DMS79 (cell line): ENCODE results near the gene VDAC2.

Source experiments
- DNase-seq: peaks from one replicate; lab custom pipeline; 2025; lab: John Stamatoyannopoulos, UW

VDAC2 gene

DNA sequence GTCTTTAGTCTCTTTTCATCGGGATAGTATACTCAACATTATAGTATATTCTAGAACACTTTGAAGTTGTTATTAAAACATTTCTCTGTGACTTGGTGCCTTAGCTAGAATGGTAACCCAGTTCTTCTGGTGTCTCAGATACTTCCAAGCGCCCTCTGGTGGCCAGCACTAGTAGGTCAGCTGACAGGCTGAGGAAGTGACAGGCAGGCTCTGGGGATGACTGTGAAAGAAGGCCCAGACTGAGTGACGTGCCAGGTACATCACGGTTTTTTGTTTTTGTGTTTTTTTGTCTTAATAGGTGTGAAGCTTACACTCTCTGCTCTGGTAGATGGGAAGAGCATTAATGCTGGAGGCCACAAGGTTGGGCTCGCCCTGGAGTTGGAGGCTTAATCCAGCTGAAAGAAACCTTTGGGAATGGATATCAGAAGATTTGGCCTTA lies 20.0 kb downstream of the VDAC2 start:
- peak; percentile 21 for DNase-seq

GRCh38 chr10:75231672-75232581 lies 21.3 kb downstream of the VDAC2 start:
- DNase-seq = no peak

DNA sequence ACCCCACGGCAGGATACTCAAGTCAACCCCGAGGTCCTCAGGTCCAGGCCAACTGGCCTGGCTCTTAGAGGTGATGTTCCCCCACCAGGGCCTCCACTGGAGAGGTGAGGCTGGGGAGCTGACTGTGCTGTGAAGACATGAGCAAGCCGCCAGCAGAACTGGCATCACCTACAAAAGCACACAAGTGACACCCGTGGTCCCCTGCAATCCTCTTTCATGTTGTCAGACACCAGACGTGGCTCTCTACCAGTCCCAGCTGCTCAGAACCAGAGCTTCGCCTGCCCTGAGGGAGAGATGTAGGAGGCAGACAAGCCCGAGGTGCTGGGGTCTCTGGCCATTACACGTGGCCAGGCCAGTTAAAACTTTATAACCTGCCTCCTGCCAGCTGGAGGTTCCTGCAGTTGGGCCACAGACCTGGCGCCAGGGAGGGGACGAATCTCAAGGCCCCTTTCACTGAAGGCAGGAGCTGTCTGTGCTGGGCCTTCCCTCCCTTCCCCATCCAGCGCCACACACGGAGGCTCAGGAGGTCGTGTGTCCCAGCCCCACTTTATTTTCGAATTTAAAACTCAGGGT lies 22.9 kb downstream of the VDAC2 start:
- no peak for DNase-seq

DNA sequence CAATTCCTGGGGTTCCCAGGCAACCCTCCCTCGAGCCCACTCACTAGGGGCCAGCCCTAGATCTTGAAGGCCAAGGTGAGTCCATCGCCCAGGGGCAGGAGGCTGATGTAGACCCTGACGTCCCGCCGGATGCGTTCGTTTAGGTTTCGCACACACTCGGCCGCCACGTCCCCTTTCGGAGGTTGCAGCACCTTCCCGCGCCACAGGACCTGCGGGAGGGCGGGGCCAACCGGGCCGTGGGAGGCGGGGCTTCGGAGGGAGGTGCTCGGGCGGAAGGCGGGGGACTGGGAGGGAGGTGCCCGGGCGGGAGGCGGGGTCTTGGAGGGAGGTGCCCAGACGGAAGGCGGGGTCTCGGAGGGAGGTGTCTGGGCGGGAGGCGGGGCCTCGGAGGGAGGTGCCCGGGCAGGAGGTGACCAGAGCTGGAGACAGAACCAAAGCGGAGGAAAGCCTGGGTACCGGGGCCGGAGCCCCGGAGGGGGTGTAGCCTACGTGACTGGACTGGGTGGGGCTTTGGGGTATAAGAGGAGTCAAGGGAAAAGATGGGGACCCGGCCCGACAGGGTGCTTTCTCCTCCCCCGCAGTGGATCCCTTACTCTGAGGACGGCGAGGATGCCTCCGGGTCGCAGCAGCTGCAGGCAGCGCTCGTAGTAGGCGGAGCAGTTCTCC lies 23.6 kb downstream of the VDAC2 start:
- DNase-seq = no peak

GRCh38 chr10:75234683-75235374 lies 24.2 kb downstream of the VDAC2 start:
- DNase-seq = no peak

DNA sequence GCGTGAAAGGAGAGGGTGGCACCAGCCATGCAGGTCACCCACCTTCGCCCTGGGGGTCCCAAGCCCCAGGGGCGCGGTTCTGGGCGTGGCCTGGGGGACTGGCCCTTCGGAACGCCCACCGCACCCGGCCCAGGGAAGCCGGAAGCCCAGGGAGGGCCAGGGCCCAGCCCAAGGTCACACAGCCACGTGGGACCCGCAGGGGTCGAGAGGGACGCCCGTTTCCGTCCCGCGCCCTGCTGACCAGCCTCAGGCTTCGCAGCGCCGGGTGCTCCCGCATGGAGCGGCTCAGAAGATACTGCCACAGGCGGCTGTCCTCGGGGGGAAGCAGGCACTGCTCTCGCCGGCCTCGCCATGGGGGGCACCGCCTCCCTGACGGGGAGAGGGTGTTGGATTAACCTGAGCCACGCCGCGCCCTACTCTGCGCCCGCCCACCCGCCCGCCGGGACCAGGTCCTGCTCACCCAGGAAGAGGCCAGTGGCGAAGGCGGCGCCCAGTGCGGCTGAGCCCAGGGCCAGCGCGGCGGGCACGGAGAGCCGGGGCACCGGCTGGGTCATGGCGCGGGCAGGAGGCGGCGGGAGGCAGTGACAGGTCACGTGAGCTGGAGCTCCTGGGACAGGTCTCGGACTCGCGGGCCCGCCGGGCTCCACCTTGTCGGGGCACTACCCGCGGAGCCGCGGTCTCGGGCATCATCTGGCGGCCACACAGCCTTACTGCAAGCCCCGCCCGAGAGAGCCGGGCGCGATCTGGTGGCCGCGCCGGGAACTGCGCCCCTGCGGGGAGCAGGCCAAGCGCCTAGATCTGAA lies 25.0 kb downstream of the VDAC2 start, which contains the start of gene COMTD1:
Gene COMTD1 (minus strand): TSS at position 583 of the 803 bp plus-strand sequence. CDS start 29 bp downstream, at position 554.
- DNase-seq = peak; percentile 64

- no peak for DNase-seq
Observed at GRCh38 chr10:75236178-75236825, 25.7 kb downstream of the VDAC2 start.

DNA sequence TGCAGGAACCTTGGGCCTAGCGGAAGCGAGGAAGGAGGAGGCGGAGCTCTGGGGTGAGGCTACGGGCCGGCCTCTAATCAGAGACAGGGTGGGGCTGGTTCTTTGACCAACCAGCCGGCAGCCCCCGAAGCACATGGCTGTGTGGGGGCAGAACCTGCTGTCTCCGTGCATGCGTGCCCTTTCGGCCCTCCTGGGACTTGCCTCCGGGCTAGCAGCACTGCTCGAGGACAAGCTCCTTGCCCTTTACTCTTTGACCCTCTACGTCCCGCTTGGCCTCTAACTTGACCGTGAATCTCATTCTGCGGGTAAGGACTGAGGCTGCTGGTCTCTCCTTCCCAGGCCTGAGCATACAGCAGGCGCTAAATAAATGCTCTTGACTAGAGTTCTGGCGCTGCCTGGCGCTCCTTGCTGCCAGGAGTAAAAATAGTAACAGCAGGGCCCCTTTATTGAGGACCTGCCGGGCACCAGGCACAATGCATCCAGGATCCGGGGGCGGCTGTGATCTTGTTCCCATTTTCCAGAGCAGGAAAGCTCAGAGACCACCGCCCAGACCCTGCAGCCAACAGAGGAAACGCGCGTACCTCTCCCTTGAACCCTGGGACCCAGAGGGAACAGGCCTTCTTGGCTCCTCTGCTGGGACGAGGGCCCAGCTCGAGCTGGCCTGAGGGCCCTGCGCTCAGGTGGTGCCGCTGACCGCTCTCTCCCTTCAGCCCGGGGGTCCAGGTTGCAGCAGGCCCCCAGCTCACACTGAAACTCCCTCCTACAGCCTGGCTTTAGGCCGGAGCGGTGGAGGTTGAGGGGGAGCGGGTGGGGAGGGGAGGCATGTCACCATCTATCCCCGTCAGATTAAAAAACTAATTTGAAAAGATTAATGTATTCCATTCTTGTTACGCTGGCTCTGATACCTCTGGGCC lies 27.8 kb downstream of the VDAC2 start:
- no peak for DNase-seq

DNA sequence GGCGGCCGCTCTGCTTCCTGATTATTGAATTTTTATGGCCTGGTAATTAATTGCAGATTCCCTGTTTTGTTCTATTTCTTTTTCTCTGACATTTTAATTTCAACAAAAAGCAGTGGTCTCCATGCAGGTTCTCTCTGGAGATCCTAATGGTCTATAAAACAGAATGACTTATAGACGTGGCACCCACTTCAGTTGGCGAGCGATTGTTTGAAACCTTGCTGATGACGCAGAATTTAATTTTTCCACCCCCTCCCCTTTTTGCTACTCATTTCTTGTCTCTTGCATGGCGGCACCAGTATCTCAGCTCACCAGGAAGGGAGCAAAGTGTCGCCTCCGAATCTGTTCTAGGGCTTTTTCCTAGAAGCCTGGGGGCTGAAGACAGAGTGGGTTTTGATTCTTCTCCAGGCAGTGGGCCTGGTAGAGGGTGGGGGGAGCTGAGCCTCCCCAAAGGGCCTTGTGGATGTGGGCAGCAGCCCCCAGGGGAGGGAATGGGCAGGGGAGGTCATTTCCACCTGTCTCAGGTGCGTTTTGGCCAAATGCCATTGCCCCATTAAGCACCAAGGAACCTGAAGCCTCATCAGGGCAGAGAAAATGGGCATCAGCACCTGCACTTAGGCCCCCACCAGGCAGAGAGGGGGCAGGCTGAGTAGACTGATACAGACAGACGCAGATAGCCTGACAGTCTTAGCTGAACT lies 28.6 kb downstream of the VDAC2 start:
- DNase-seq = no peak

- DNase-seq = no peak
Observed at GRCh38 chr10:75240329-75241076, 29.9 kb downstream of the VDAC2 start.

DNA sequence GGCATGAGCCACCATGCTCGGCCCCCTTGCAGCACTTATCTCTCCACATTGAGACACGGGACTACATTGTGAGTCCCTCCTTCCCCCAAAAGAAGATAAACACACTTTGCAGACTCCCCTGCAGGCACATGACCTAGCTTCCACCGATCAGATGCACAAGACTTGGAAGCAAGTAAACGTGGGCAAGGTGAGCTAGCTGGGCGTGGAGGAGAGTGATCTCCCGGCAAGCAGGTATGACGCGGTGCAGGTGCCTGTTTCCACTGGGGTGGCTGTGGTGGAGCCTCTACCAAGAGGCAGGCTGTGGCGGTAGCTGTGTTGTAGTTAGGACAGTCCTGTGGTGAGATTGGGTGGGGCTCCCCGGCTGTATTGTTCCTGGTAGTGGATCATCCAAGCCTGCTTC lies 32.8 kb downstream of the VDAC2 start:
- DNase-seq = no peak

DNA sequence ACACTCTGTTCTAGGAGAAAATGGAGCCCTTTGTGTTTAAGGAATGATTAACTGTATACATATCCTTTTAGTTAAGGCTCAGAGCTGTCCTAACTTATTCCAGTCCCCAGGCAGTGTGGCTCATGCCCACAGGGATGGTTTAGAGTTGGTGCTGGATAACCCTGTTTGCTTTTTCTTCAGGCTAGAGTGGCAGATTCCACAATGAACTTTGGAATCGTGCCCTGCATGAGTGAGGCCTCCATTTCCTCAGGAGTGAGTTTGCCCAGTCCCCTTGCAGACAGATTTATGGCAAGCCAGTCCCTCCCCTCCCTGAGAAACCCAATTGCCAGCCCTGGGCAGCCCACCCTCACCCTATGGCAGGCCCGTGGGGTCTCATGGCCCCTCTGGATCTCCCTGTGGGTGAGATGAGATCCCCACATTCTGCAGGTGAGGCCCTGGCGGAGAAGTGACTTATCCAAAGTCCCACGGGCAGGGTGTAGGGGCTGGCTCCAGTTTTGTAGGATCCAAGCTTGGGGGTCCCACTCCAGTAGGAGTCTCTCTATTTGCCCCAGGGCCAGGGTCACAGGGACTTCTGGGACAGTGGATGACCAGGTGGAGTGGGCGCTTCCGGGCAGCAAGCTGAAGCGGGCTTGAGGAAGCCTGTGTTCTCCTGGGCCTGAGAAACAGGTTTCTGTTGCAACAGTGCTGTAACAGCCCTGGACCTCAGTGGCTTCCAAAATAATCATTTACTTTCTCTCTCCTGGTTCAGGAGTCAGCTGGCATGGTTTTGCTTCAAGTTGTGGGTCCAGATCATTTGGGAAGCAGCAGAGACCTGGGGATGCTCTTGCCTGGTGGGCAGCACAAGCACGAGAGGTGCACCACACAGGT lies 34.1 kb downstream of the VDAC2 start:
- no peak for DNase-seq

GRCh38 chr10:75245354-75246250 lies 35.0 kb downstream of the VDAC2 start:
- DNase-seq = no peak

DNA sequence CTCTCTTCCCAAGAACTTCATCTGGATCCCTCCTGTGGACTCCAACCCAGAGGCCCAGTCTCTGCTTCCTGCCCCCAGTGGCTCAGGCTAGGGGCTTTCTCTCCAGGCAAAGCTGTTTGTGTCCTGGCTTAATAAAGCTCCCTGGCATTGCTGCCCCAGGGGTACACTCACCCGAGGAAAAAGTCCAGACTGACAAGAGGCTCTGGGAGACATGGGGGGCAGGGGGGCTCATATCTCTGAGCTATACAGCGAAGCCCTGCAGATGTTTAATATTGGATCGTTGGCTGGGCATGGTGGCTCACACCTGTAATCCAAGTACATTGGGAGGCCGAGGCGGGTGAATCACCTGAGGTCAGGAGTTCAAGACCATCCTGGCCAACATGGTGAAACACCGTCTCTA lies 35.9 kb downstream of the VDAC2 start:
- no peak for DNase-seq

GRCh38 chr10:75247797-75248196 lies 37.2 kb downstream of the VDAC2 start:
- DNase-seq = no peak

DNA sequence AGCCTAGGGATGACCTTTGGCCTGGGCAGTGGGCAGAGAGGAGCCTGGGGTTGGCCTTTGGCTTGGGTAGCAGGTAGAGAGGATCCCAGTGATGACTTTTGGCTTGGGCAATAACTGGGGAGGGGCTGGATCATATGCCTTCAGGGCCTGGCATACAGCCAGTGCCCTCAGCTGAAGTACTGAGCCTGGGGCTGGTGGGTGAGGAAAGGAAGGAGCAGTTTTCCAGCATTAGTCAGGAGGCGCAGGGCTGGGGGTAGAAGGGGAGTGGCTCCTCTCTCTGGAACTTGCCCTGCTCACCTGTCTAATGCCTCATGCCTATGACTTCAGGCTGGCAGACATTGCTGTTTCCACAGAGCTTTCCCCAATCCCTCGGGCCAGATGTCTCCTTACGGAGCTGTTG lies 40.3 kb downstream of the VDAC2 start:
- DNase-seq = no peak
